ENCODE data around the gene SCGB1A1. TPM values are rescaled to one million over a fixed set of nuclear protein-coding genes. Genes with fewer than 3 reads are reported as not detected.

Gene SCGB1A1
- total and polyA plus RNA-seq, 2 donors (not counting 1 experiment from before 2014, with no cell fraction given), result not detected

DNA sequence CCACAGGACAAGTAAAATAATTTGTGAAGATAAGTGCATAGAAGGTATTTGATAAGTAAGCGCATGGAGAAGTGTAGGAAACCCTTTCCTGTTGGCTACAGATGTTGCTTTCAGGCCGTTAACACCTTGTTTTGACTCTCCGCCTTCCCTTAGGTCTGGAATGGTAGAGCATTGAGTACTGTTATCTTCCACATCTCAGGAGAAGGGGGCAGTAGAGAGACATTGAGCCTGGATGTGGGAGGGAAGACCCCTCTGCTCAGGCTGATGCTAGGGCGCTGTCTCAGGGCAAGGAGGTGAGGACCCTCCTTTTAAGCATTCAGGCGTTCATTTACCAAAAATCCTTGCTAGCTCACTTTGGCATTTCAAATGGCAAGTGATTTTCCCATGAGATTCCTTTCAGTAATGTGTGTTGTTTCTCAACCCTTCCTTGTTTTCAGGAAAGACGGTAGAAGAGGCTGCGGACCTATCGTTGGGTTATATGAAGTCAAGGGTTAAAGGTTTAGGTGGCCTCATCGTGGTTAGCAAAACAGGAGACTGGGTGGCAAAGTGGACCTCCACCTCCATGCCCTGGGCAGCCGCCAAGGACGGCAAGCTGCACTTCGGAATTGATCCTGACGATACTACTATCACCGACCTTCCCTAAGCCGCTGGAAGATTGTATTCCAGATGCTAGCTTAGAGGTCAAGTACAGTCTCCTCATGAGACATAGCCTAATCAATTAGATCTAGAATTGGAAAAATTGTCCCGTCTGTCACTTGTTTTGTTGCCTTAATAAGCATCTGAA is 27.0 kb upstream of the SCGB1A1 start:
- no peaks in the 10 kb centered on the region for H3K27me3 Mint-ChIP-seq
- CTCF ChIA-PET, result interaction anchor here (0.8 to 1.4 kb wide), 7 partner anchors 10 to 489 kb away, joined by 3 to 5 read pairs (median 3); partner anchors contain the start of gene SLC3A2
- Histone ChIP-seq H4K20me1 (ENCODE audit: control insufficient read depth, insufficient read depth, low read length, poor library complexity, severe bottlenecking) (no peaks in the 10 kb centered on the region), H3K27ac (ENCODE audit: low read length in 2 of 2) (no peak overlapping the region), H3K9me3 (ENCODE audit: control extremely low read depth in 1 of 3, control insufficient read depth in 2 of 3, insufficient read depth in 1 of 3, low read length in 2 of 3) (no peaks in the 10 kb centered on the region), H3K9ac (ENCODE audit: low read length) (no peak overlapping the region), H3K27me3 (replicated peaks in 1 of 4; ENCODE audit: control extremely low read depth in 1 of 4, control insufficient read depth in 3 of 4, insufficient read depth in 4 of 4, low read length in 3 of 4) (no peaks in the 10 kb centered on the region), H3K4me2 (replicated peaks; ENCODE audit: low read depth, low read length, poor library complexity, severe bottlenecking) (no peak overlapping the region), H3K4me3 (ENCODE audit: control extremely low read depth in 1 of 5, extremely low read depth in 1 of 5, insufficient read depth in 1 of 5, low read depth in 2 of 5, low read length in 4 of 5) (no peak overlapping the region), H3K36me3 (replicated peaks in 1 of 2; ENCODE audit: control extremely low read depth in 1 of 2, control insufficient read depth in 1 of 2, extremely low read depth in 1 of 2, insufficient read depth in 2 of 2, low read length in 1 of 2) (no peaks in the 10 kb centered on the region), H2AFZ (ENCODE audit: insufficient read depth, low read depth, low read length, poor library complexity, severe bottlenecking) (no peak overlapping the region), H3K4me1 (ENCODE audit: control insufficient read depth in 2 of 2, insufficient read depth in 2 of 2, low read length in 2 of 2) (no peaks in the 10 kb centered on the region), H3K79me2 (ENCODE audit: control insufficient read depth, insufficient read depth, low read length) (no peaks in the 10 kb centered on the region)
- no peak overlapping the region for H3K4me3 Mint-ChIP-seq
- H3K9me3 Mint-ChIP-seq (ENCODE audit: insufficient read depth), result no peaks in the 10 kb centered on the region
- TF ChIP-seq CTCF (IDR thresholded peaks at IDR 0.05) (no peak), EZH2 (IDR thresholded peaks at IDR 0.05; ENCODE audit: borderline replicate concordance, insufficient read depth, low read depth, low read length, poor library complexity, severe bottlenecking) (no peak)
- ATAC-seq (ENCODE audit: low read depth) (no peak), DNase-seq (no peak)
- 94% methylated on average over 12 of the region's 16 CpGs for WGBS (ENCODE audit: insufficient coverage)
- H3K4me1 Mint-ChIP-seq, result peaks cover 2% of the 10 kb centered on the region
- POLR2A ChIA-PET, result no interaction called here
- H3K27ac Mint-ChIP-seq, result no peak overlapping the region
- intact Hi-C loops (cut with micrococcal nuclease), result loop anchor here (10.0 kb wide), 1 partner anchor 393 kb away; the partner anchor contains the start of gene TMEM179B

DNA sequence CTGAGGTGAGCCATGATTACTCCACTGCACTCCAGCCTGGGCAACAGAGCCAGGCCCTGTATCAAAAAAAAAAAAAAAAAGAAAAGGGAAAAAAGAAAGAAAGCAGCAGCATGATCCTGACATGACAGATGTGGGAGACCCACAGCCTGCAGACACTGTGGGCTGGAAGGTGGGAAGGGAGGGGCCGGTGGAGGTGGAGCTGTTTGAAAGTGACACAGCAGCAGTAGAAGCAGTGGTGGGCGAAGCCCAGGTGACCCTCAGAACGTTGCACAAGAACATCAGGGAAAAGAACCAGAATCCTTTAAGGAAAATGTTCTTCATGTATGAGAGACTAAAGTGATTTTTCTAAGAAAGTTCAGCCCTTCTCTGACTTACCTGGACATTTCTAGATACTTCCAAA is 26.3 kb upstream of the SCGB1A1 start:
- Mint-ChIP-seq H3K4me3 (no peak overlapping the region), H3K9me3 (ENCODE audit: insufficient read depth) (no peaks in the 10 kb centered on the region), H3K27me3 (peaks cover under 1% of the 10 kb centered on the region), H3K27ac (no peak overlapping the region), H3K4me1 (peaks cover 2% of the 10 kb centered on the region)
- H4K20me1 ChIP-seq (ENCODE audit: control insufficient read depth, insufficient read depth, low read length, poor library complexity, severe bottlenecking), result no peaks in the 10 kb centered on the region
- intact Hi-C loops (cut with micrococcal nuclease), result loop anchor here (10.0 kb wide), 1 partner anchor 392 kb away; the partner anchor contains the start of gene TMEM179B
- H3K4me2 ChIP-seq (replicated peaks; ENCODE audit: low read depth, low read length, poor library complexity, severe bottlenecking), result no peak overlapping the region
- no peaks in the 10 kb centered on the region for H3K9me3 ChIP-seq (ENCODE audit: control extremely low read depth in 1 of 3, control insufficient read depth in 2 of 3, insufficient read depth in 1 of 3, low read length in 2 of 3)
- no peaks in the 10 kb centered on the region for H3K79me2 ChIP-seq (ENCODE audit: control insufficient read depth, insufficient read depth, low read length)
- no peak overlapping the region for H2AFZ ChIP-seq (ENCODE audit: insufficient read depth, low read depth, low read length, poor library complexity, severe bottlenecking)
- ATAC-seq (ENCODE audit: low read depth) (no peak), DNase-seq (no peak)
- H3K27me3 ChIP-seq (replicated peaks in 1 of 4; ENCODE audit: control extremely low read depth in 1 of 4, control insufficient read depth in 3 of 4, insufficient read depth in 4 of 4, low read length in 3 of 4), result no peaks in the 10 kb centered on the region
- 78% methylated on average over 1 of the region's 3 CpGs for WGBS (ENCODE audit: insufficient coverage)
- no peak overlapping the region for H3K4me3 ChIP-seq (ENCODE audit: control extremely low read depth in 1 of 5, extremely low read depth in 1 of 5, insufficient read depth in 1 of 5, low read depth in 2 of 5, low read length in 4 of 5)
- no peaks in the 10 kb centered on the region for H3K4me1 ChIP-seq (ENCODE audit: control insufficient read depth in 2 of 2, insufficient read depth in 2 of 2, low read length in 2 of 2)
- H3K27ac ChIP-seq (ENCODE audit: low read length in 2 of 2), result no peak overlapping the region
- no peak overlapping the region for H3K9ac ChIP-seq (ENCODE audit: low read length)
- ChIA-PET POLR2A (no interaction called here), CTCF (interaction anchor here (0.8 to 1.5 kb wide), 7 partner anchors 11 to 489 kb away, joined by 3 to 5 read pairs (median 3); partner anchors contain the start of gene SLC3A2)
- TF ChIP-seq EZH2 (IDR thresholded peaks at IDR 0.05; ENCODE audit: borderline replicate concordance, insufficient read depth, low read depth, low read length, poor library complexity, severe bottlenecking) (no peak), CTCF (IDR thresholded peaks at IDR 0.05) (no peak)
- no peaks in the 10 kb centered on the region for H3K36me3 ChIP-seq (replicated peaks in 1 of 2; ENCODE audit: control extremely low read depth in 1 of 2, control insufficient read depth in 1 of 2, extremely low read depth in 1 of 2, insufficient read depth in 2 of 2, low read length in 1 of 2)

Data from B cell (primary cell).